Small intestine (tissue), 7 donors: ENCODE data around the gene MBD3. TPM values are rescaled to one million over a fixed set of nuclear protein-coding genes. Genes with fewer than 3 reads are reported as not detected.

Source experiments
- DNase-seq, 2 donors: peaks; one replicate each; pipeline versions ENCODE4 v3.0.0 to v3.0.0-alpha.2; 2013
- FAIRE-seq: peaks from 2 replicates; lab custom pipeline; 2012; peaks lifted over from hg19 to GRCh38; lab: Jason Lieb, UNC
- H3K27ac ChIP-seq, 3 donors: one replicate each; pipeline ENCODE4 v1.5.1; 2013; ENCODE audit warnings: low read length in 2 of 3, mild to moderate bottlenecking in 2 of 3, control low read depth in 1 of 3, inconsistent platforms in 1 of 3, low read depth in 1 of 3, moderate library complexity in 1 of 3
- H3K27me3 ChIP-seq, 3 donors: one replicate each; pipeline ENCODE4 v1.6.1; 2013; ENCODE audit warnings: low read length in 3 of 3, inconsistent platforms in 1 of 3; ENCODE audit not compliant: control insufficient read depth in 3 of 3, insufficient read depth in 3 of 3
- H3K36me3 ChIP-seq, 3 donors: one replicate each; pipeline ENCODE4 v1.6.1; 2013; ENCODE audit warnings: low read length in 3 of 3, inconsistent platforms in 1 of 3, low read depth in 1 of 3, mild to moderate bottlenecking in 1 of 3, moderate library complexity in 1 of 3; ENCODE audit not compliant: control insufficient read depth in 3 of 3, insufficient read depth in 2 of 3
- H3K4me1 ChIP-seq, 3 donors: one replicate each; pipeline ENCODE4 v1.6.1; 2013; ENCODE audit warnings: low read length in 2 of 3, inconsistent platforms in 1 of 3, low read depth in 1 of 3, mild to moderate bottlenecking in 1 of 3, moderate library complexity in 1 of 3; ENCODE audit not compliant: control insufficient read depth in 3 of 3, insufficient read depth in 2 of 3
- H3K4me3 ChIP-seq, 3 donors: one replicate each; pipeline ENCODE4 v1.5.1; 2013; ENCODE audit warnings: low read length in 3 of 3, control low read depth in 1 of 3, inconsistent platforms in 1 of 3, low read depth in 1 of 3, mild to moderate bottlenecking in 1 of 3, moderate library complexity in 1 of 3
- H3K9me3 ChIP-seq, 2 donors: one replicate each; pipeline ENCODE4 v1.6.1; 2013; ENCODE audit warnings: low read depth in 1 of 2, low read length in 1 of 2; ENCODE audit not compliant: control insufficient read depth in 2 of 2, insufficient read depth in 1 of 2
- WGBS, 3 donors: extraction: QIAGEN DNeasy Blood & Tissue Kit; methylation state at CpG; one replicate each; pipeline ENCODE4 v1.1.7; 2013; 5-methylcytosine and 5-hydroxymethylcytosine counted together
- polyA plus RNA-seq, 4 donors: library from polyadenylated mRNA; stranded (reverse) in 3 of 4; unstranded in 1 of 4; fragments of 200-250 nt in 3 of 4; fragments of 120-200 nt in 1 of 4; gene quantifications; one replicate each; pipeline versions ENCODE4 v1.2.1 to v1.2.3, GENCODE V29; 2013
- donor health status: healthy with polysubstance abuse.
- donor health status: control.
- donor health status: control.
- donor health status: Bipolar disorder and iron deficiency.
- donor health status: healthy.

The MBD3 gene
- polyA plus RNA-seq, 4 donors, result 48.3 to 112 (median 69.9) TPM

DNA sequence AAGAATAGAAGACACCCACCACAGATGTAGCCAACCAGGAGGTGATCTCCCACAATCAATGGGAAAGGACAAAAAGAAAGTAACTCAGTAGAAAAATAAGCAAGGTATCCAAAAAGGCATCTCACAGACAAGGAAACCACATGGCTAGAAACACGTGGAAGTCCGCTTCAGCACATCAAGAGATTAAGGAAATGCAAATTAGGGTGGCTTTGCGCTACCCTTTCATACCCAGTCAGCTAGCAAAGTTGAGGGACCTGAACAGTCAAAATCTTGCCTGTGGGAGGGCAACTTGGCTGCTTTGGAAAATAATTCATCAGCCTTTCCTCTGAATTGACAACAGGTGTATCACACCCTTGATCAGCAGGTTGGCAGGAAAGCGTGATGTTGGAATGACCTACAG, 24.2 kb upstream of the MBD3 start:
- H3K9me3 ChIP-seq, result no peaks in the 10 kb centered on the region
- 65 to 70% (median 67%) methylated on average over 4 of the region's 4 CpGs for WGBS, 3 donors
- DNase-seq (no peak), FAIRE-seq (no peak)
- H3K4me1 ChIP-seq, result peaks cover 0 to 17% (median 0%) of the 10 kb centered on the region in 3 donors
- H3K36me3 ChIP-seq, result peaks cover 14 to 95% (median 25%) of the 10 kb centered on the region in 3 donors
- no peak overlapping the region for H3K27ac ChIP-seq
- H3K4me3 ChIP-seq, result no peak overlapping the region
- no peaks in the 10 kb centered on the region for H3K27me3 ChIP-seq

DNA sequence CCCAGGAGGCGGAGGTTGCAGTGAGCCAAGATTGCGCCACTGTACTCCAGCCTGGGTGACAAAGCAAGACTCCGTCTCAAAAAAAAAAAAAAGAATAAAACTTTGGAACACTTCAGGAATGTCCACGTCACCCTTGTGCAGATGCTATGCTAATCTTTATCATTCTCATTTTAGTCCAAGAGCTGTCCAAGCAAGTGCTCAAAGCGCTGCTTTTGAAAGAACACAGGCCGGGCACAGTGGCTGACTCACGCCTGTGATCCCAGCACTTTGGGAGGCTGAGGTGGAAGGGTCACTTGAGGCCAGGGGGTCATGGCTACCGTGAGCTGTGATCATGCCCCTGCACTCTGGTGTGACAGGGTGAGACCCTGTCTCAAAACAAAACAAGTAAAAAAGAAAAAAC, 23.7 kb upstream of the MBD3 start:
- H3K27ac ChIP-seq, result no peak overlapping the region
- H3K4me3 ChIP-seq, result no peak overlapping the region
- H3K36me3 ChIP-seq, result peaks cover 17 to 95% (median 22%) of the 10 kb centered on the region in 3 donors
- 82 to 94% (median 90%) methylated on average over 8 of the region's 8 CpGs for whole genome bisulfite sequencing, 3 donors
- FAIRE-seq (no peak), DNase-seq (no peak)
- no peaks in the 10 kb centered on the region for H3K27me3 ChIP-seq
- no peaks in the 10 kb centered on the region for H3K9me3 ChIP-seq
- peaks cover 0 to 17% (median 0%) of the 10 kb centered on the region in 3 donors for H3K4me1 ChIP-seq

- H3K27ac ChIP-seq, result no peak overlapping the region
- no peaks in the 10 kb centered on the region for H3K27me3 ChIP-seq
- FAIRE-seq, result no peak
Measured at GRCh38 chr19:1615156-1615765, 22.6 kb upstream of the MBD3 start.

DNA sequence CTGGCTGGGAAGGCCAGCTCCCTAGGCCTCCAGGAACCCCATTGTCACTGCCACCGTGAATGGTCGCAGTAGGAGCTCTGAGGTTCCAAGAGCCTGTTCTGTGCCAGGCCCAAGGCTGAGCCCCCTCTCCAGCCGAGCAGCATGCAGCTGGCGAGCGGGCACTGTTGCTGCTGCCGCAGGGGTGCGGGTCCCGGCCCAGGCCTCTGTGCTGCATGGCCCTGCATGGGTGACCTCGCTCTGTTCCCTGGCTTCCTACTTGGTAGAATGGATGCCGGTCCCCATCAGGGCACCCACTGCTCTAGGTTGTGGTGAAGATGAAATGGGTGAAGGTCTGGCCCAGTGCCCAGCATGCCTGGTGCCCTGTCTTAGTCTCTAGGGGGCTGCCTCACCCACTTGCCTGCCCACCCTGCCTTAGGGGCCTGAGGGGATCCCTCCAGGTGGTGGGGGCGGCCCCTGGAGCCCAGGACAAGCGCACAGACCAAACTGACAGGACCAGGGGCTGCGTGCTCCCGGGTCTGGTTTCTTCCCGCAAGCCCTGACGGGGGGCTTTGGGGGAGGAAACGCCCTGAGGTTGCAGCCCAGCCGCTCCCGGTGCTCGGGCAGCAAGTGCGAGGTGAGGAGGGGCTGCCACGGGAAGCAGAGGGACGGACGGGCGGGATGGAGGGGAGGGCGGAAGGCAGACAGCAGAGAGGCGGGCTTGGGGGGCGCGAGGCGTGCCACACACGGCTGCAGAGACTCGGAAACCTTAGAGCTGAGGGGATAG, 21.3 kb upstream of the MBD3 start:
- FAIRE-seq (no peak), DNase-seq (no peak)
- H3K36me3 ChIP-seq, result peaks cover 8 to 90% (median 24%) of the 10 kb centered on the region in 3 donors
- 93 to 98% (median 95%) methylated on average over 28 to 32 of the region's 32 CpGs for WGBS, 3 donors
- H3K27me3 ChIP-seq, result no peaks in the 10 kb centered on the region
- H3K4me3 ChIP-seq, result no peak overlapping the region
- H3K27ac ChIP-seq, result peak overlapping the region in 1 of 3 donors; percentile 47
- peaks cover 0 to 17% (median 0%) of the 10 kb centered on the region in 3 donors for H3K4me1 ChIP-seq
- H3K9me3 ChIP-seq, result no peaks in the 10 kb centered on the region

More at GRCh38 chr19:1615156-1615765, 22.6 kb upstream of the MBD3 start:
- no peak overlapping the region for H3K4me3 ChIP-seq
- peaks cover 12 to 91% (median 24%) of the 10 kb centered on the region in 3 donors for H3K36me3 ChIP-seq
- H3K4me1 ChIP-seq, result peaks cover 0 to 17% (median 0%) of the 10 kb centered on the region in 3 donors
- no peaks in the 10 kb centered on the region for H3K9me3 ChIP-seq
- WGBS, 3 donors, result 92 to 93% (median 92%) methylated on average over 28 to 41 of the region's 41 CpGs
- no peak for DNase-seq

DNA sequence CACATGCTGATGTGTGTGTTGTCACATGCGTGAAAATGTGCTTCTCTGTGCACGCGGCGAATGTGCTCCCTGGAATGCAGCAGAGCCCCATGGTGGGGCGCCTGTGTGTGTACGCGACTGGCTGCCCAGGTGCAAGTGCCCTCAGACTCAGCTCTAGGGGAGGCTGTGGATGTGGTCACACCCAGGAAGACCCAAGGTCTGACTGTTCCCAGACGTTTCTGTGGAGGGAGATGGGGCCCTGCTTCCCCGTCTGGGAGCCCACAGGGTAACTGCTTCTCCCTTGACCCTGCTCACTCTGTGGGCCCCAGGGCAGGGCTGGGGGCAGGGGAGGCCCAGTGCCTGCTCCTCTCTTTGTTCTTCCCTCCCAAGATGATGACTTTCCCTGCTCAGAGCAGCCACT, 20.5 kb upstream of the MBD3 start:
- Histone ChIP-seq H3K27ac (peak overlapping the region in 1 of 3 donors; percentile 28), H3K9me3 (no peaks in the 10 kb centered on the region), H3K27me3 (no peaks in the 10 kb centered on the region), H3K36me3 (peaks cover 8 to 89% (median 24%) of the 10 kb centered on the region in 3 donors), H3K4me1 (peaks cover 0 to 17% (median 0%) of the 10 kb centered on the region in 3 donors), H3K4me3 (no peak overlapping the region)
- FAIRE-seq (no peak), DNase-seq (peak in 1 of 2 donors; percentile 75)
- WGBS, 3 donors, result 79 to 84% (median 80%) methylated on average over 9 of the region's 9 CpGs

GRCh38 chr19:1612114-1613086, 19.7 kb upstream of the MBD3 start:
- 93 to 95% (median 93%) methylated on average over 39 of the region's 39 CpGs for WGBS, 3 donors

GRCh38 chr19:1611353-1611752, 18.7 kb upstream of the MBD3 start:
- Histone ChIP-seq H3K27me3 (no peaks in the 10 kb centered on the region), H3K36me3 (peaks cover 8 to 74% (median 24%) of the 10 kb centered on the region in 3 donors), H3K4me1 (peaks cover 0 to 18% (median 0%) of the 10 kb centered on the region in 3 donors), H3K4me3 (no peak overlapping the region), H3K9me3 (no peaks in the 10 kb centered on the region), H3K27ac (no peak overlapping the region)
- DNase-seq (no peak), FAIRE-seq (no peak)
- 90 to 94% (median 94%) methylated on average over 15 of the region's 15 CpGs for WGBS, 3 donors

More at GRCh38 chr19:1612114-1613086, 19.7 kb upstream of the MBD3 start:
- Histone ChIP-seq H3K9me3 (no peaks in the 10 kb centered on the region), H3K4me3 (no peak overlapping the region), H3K36me3 (peaks cover 8 to 82% (median 24%) of the 10 kb centered on the region in 3 donors), H3K27ac (peak overlapping the region in 1 of 3 donors; percentile 28), H3K4me1 (peaks cover 0 to 17% (median 0%) of the 10 kb centered on the region in 3 donors), H3K27me3 (no peaks in the 10 kb centered on the region)
- DNase-seq, result no peak
- FAIRE-seq, result no peak
